HG03571 (cell line): Measurements from ENCODE around the gene NFIB.

ENCODE experiments used
- ATAC-seq: cut with Tn5 transposase; IDR thresholded peaks from one replicate; pipeline ENCODE4 v1.9.1; 2021; ENCODE audit not compliant: unreplicated experiment

NFIB gene

DNA sequence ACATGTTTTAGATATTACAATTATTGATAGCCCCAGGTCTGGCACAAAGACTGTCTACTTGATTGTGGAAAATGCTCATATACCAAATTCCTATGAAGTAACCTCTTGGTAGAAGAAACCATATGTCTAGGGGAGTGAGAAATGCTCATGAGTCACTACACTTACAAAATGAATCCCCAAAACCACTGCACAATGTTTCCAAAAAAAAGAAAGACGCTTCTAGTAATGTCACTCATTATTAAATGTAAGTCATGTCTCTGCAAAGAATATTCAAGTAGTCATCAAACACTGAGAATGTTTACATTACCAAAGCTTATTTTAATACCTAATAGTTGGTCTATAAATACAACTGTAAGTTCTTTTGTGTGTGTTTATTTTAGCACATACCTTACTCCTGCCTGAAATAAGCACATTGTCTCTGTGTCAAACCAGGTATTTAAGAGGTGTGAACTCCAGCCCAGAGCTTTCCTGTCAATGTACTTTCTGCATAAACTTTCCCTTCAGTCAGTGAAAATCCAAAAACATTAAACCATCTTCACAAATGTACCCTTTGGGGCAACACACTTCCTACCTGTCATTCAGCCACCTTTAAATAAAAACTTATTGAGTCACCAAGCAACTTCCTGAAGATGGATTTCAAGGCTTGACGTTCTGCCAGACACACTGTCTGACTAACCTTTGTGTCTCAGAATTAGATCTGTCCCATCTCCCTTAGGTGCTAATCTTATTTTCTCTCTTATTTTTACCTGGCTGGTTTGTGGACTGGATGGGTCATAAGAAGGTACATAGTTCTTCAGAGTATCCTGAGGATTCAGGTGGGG, 194.0 kb downstream of the NFIB start:
- no peak for ATAC-seq

DNA sequence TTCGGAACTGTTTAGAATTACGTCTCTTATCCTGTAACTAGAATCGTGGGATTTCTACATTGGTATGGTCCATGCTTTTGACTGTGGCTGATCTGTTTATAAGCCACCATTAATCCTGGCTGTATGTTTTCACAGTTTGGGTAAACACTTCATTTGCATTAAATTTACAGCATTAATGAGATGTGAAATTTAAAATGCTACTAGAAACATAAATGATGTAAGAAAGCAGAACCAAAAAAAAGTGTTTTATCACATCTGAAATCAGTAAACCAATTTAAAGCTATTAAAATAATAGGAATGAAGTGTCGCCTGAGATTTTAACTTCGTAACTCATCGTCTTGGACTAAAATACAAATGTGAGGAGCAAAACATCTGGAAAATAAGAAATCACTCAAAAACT, 201.7 kb downstream of the NFIB start:
- no peak for ATAC-seq

DNA sequence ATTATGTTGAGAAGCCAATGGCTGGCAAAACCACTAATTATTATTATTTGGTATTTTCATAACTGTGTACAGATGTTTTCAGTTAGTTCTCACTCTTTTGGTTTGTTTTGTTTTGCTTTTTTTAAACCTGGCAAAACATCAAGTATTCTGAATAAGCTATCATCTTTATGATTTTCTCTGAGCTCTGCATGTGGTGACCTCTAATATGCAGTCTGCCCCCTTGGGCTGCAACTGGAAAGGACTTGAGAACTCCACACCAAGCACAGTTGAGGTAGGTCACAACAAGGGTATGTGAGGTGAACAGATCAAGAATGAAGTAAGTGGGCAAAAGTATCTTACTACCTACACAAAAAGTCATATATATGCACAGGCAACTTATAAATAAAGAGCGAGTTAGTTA, 202.2 kb downstream of the NFIB start:
- no peak for ATAC-seq

DNA sequence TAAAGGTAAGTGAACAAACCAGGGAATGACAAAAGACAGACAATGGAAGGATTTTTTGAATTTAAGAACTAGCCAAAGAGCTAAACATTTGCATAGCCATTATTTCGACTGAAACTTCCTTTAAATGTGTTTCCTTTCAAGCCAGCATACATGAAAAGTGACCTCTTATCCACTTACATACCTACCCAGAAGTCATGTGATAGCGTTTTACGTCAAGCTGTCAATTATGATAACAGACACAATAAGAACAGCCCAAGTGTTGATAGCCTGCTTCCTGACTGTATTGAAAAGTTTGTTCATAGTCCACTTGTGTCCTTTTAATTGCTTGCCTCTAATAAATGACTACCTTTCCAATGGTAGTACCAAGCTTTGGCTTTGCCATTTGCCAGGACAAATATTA, 206.0 kb downstream of the NFIB start:
- ATAC-seq = no peak

DNA sequence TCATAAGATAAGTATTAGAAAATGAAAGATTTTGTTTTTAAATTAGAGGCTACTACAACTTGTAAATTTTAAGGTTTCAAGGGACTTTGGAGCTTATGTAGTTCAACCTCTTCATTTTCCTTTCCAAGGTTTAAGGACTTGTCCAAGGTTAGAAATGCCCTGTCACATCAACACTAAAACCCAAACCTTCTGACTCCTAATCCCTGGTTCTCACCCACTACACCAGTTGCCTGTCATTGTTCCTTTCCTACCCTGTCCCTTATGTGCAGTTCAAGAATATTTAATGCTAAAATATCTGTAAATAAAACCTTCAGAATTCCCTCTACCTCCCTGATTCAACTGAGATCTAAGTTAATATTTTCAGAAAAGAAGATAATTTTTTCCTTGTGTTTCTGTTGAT, 206.4 kb downstream of the NFIB start:
- no peak for ATAC-seq

DNA sequence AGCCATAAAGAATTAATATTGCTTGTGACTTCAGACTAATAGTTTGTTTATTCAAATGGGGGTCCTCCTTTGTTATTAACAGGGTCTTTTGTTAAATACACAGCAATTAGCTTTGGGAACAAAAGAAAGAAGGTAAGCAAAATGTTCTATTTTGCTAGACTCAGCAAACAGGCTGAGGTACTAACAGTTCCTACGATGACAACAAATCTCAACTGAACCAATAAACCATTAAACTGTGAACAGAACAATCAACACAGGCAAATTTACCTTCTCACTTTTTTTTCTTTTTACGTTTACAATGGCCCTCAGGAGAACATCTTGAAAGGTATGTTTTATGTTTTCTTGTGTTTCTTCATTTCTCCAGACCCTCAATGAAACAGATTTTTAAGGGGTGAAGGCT, 207.2 kb downstream of the NFIB start:
- no peak for ATAC-seq

DNA sequence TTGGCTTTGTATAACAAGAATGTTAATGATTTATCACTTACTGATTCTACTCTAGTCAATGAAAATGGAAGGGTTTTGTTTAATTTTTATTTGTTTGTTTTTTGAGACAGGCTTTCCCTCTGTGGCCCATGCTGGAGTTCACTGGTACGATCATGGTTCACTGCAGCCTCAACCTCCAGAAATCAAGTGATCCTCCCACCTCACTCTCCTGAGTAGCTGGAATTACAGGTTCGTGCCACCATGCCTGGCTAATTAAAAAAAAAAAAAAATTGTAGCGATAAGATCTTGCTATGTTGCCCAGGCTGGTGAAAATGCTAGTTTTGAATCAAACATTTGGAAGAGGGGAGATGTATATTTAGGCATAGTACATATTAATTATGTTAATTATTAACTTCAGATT, 209.4 kb downstream of the NFIB start:
- ATAC-seq = no peak

DNA sequence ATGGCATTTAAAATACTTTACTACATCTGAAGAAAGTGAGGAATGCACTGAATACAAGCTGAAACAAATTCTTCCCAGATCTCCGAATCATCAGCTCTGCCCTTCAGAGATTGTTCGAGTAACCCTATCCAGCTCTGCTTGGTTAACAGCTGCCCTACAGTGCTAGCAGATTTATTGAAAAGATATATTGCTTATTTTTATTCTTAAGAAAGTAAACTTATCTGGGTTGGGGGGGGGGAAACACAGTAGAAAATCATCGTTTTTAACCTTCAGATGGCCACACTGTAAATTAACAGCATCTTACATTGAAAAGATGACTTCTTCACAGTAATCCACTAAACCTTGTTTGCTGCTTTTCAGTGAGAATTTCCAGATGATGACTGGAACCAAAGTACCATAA, 210.8 kb downstream of the NFIB start:
- ATAC-seq = no peak

DNA sequence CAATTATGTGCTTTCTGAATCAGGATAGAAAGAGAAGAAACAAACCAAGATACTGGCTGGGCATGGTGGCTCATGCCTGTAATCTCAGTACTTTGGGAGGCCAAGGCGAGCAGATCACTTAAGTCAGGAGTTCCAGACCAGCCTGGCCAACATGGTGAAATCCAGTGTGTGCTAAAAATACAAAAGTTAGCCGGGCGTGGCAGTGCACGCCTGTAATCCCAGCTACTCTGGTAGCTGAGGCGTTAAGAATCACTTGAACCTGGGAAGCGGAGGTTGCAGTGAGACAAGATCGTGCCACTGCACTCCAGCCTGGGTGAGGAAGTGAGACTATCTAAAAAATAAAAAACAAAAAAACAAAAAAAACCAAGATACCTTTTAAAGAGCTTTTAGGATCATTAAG, 214.2 kb downstream of the NFIB start:
- ATAC-seq = no peak

DNA sequence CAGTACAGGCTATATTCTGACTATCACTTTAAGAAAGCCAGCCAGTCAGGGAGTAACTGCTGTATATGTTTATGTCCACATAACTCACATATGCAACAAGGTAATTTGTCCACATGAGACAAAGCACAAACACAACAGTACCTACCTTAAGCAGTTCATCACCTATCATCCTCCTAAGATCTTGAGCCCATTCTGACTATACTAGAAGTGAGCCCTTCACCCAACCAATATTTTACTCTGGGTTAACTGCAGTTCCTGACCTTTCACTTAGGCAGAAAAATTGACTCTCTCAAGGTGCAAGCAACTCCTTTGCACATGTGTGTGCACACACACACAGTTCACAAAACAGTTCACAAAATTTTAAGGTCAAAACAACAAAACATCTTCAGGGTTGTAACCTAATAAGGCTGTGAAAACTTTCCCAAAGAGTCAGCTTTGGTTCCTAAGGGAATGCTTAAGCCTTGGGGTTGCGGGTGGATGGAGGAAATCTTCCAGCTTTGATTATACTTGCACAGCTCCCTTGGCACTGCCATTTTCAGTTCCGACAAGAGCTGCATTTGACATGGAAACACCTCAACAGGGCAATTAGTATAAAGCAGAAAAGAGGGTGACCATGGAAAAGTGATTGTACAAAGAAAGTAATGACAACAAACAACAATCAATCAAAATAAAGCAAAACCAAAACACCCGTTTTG, 215.3 kb downstream of the NFIB start:
- no peak for ATAC-seq

DNA sequence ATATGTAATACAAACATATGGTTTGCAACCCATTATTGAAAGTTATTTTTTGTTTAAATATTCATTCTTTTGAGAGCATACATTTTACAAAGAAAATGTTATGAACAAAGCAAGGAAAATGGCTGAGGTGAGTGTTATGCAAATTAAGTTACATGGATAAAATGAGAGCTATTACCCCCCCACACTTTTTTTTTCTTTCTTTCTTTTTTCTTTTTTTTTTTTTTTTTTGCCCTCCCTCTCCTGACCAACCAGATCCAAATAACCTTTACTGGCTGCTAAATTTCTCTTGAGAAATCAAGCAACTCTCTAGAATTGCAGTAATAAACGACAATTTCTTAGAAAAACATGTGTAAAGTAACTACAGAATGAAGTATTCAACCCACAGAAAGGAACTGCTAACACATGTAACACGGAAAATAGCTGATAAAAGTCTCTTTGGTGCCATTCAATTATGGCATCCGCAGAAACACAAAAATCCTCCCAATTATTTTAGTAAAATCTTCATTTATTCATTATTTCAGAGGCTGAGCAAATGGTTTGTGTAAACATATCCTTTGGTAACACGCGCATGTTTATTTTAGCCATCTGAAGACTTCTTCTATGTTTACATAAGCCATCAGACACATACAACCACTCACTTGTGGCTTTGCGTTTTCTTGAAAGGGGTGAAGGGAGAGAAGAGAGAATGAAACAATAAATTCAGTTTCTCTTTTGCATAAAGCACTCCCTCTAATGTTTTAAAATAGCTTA, 216.1 kb downstream of the NFIB start:
- no peak for ATAC-seq

DNA sequence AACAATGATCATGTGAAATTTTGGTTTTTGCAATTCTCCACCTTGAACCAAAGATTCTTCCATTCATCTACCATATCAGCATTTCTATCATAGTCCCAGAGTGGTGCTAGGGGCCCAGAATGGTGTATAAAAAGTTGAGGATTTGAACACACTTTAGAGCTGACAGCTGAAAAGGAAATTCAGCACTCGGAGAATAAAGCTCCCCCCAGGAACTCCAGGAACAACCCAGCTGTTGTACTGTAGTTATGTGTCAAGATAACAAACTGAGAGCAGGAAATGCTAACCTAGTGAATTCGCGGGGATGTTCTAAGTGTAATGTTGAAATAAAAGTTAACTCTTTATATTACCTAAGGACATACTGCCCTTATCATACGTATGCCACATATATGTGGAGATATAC, 216.7 kb downstream of the NFIB start:
- no peak for ATAC-seq

DNA sequence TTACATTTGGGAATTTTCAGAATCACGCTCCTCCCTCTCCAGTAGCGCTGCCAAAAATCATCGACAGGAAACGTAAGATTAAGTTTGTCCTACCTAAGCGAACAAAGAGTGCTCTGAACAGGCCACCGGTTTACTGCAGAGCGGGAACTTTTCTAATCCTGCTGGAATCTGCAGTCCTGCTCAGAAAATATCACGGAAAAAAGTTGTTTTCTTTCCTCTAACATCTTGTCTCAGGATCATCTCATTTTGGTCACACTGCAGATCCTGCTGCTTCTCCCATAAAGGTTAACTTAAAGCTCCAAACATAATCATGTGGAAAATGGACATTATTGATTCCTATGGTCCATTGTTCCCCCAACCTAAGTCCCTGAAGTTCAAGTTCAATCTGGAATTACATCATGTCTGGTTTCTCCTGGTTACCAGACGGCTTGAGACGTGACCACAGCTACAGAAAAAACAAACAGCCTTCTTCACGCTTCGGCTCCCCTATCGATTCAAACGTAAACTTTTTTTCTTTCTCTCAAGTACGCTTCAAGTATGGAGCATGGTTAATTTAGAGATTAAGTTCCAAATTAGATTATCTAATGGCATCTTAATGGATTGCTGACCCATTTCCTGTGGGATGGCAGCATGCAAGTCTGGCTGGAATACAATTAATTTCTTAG, 217.6 kb downstream of the NFIB start:
- ATAC-seq = no peak

DNA sequence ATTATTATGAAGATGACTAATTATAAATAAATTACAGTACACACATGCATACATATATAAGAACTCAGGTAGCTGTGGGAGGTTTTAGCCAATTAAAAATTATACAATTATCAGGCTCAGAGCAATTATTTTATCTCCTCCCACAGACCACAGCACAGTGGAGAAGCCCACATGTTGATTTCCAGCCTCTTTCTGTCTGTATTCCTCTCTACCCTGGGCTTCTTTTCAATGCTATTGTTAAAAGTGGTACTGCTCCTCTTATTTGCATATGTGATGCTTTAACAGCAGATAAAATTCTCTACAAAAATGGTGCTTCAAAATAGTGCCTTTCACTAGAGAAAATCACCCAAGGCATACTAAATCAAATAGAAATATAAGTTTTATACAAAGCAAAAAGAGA, 218.7 kb downstream of the NFIB start:
- no peak for ATAC-seq

DNA sequence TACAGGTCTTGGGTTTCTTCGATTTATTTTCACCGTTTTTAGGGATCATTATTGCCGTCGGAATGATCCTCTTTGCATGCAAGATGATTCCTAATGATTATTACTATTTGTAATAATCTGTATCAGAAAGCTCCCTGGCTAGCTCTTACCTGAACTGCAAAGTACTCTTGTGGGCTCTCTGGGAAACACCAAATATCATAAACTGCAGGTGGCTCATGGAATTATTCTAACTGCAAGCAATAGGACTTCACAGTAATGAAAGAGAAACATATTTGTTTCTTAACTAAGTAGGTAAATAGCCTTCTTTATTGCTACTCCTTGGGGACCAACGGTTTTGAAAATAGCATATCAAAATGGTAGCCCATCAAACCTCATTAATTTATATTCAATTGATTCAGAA, 219.4 kb downstream of the NFIB start:
- ATAC-seq = no peak

DNA sequence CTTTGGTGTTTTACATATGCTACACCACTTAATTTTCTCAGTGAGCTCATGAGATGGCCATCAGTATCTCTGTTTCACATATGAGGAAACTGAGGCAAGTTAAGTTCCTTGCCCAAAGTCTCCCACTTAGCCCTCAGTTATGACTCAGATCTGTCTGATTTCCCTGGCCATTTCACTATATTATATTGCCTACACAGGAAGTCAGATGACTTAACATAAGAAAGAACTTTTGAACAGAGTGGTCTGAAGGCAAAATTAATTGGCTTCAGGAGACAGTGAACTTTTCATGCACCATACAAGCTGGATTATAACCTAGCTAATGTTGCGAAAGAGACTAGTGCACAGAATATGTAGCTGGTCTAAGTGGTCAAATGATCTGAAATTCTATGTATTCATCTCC, 221.6 kb downstream of the NFIB start:
- no peak for ATAC-seq

DNA sequence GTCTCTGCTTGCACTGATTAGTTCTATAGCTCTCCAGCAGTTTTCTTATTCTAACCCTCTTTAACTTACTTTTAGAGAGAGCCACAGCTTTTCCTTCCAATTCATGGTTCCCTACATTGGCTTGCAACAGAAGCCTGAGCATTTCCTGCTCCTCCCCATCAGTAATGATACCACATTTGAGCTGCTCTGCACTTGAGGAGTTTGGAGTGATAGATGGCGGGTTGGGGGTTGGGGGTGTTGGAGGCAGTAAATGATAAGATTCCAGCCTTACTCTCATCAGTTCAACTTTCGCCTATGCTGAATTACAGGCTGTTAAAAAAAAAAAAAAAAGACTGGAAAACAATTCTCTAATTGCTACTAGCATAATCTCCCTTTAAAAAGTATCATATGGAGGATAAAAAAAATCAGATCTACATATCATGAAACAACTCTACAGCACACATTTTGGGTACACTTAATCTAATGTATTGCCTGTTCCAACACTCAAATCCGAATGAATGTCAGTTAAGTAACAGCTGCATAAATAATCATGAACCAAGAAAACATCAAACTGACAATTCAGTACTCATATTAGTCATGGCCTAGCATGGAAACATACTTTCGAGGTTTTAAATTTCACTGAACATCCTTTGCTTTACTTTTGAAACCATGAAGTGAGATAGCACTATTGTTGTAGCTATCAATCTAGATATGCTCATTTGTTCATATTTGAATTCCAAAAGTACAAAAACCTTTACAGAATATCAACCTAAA, 224.7 kb downstream of the NFIB start:
- no peak for ATAC-seq

DNA sequence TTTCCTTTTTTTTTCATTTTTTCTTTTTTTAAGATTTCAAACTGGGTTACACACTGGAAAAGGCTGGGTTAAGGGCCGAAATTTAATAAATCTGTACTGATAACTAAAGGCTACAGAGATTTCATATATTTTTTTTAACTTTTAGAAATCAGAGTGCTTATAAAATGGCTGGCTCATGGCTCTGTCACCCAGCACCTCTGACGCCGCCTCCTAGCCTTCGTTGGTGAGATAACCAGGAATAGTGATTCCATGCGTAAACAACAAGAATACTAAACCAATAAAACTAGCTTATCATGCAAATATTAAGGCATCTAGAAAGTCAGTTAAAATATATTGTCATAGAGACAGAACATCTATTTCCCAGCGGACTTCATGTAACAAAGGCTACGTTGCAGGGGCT, 226.4 kb downstream of the NFIB start:
- no peak for ATAC-seq

DNA sequence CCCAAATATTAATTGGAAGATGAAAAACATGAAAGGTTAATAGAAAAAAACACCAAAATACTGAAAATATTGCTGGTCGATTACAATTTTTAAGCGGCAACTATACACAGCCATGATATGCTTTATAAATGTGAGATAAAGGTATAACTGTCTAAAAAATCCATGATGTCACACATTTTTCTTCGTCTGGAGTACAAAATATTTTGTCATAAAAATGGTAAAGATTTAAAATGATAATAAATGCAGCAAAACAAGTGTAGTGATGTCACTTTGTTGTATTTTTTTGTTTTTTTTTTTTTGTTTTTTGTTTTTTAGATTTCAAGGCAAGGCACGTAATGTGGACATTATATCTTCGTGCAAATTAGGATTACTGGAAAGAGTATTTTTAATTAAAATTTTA, 227.4 kb downstream of the NFIB start:
- ATAC-seq = no peak

DNA sequence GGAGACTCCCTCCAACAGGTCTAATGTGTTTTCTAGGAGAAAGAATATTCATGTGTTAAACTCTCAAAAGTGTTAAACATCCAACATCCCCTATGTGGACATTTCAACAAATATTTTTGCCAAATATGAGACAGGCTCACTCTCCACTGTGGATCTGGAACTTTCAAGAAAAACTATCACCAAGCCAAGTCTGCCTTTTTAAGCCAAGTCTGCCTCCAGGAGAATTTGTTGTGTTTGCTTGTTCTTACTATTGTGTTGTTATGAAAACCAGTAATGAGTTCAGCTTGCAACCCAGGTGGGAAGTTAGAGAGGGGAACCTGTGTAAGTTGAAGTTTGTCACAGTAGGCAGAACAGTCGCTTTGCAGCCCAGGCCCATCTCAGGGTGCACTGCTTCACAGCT, 228.1 kb downstream of the NFIB start:
- no peak for ATAC-seq

DNA sequence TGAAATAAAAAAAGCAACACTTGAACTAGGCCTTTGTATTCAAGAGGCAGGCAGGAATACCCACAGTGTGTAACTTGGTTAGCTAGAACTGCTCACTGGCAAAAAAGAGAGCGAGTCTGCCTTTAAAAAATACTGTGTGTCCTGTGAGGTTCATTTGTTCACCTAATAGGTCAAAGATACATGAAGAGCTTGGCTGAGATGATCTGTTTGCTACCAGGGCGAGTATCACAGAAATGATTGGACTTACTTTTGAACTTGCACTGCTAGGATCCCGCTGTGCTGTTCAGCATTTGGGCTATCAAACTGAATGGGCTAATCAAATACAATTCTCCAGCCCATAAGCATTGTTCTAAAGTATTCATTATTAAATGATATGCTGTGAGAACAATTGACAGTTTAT, 229.1 kb downstream of the NFIB start:
- no peak for ATAC-seq
